DND-41 (cell line): ENCODE results near the gene NLE1.
A peak's percentile ranks its signal among the peaks of the same experiment; 100 is the strongest.

Experiments
- ATAC-seq: fragments of 200-7000 bp; cut with Tn5 transposase; 3 replicates; pipeline ENCODE4 v1.9.1; 2021; ENCODE audit warnings: low read depth; ENCODE audit not compliant: insufficient read depth
- DNase-seq: peaks from one replicate; pipeline ENCODE4 v3.0.0-alpha.2; 2020
- H2AFZ ChIP-seq: 2 replicates; pipeline ENCODE4 v1.6.0; 2012; ENCODE audit warnings: low read depth, low read length
- H3K27ac ChIP-seq: 2 replicates; pipeline ENCODE4 v1.5.1; 2012; ENCODE audit warnings: low read length, inconsistent platforms
- H3K27me3 ChIP-seq: fragments of 200-600 bp; sonication (generic); 2 replicates; pipeline ENCODE4 v1.6.0; 2012; ENCODE audit warnings: low read length, mild to moderate bottlenecking, inconsistent platforms; ENCODE audit not compliant: insufficient read depth, poor library complexity
- H3K36me3 ChIP-seq: 2 replicates; pipeline ENCODE4 v1.5.1; 2012; ENCODE audit warnings: low read length, inconsistent platforms; ENCODE audit not compliant: insufficient read depth
- H3K4me1 ChIP-seq: 2 replicates; pipeline ENCODE4 v1.5.1; 2012; ENCODE audit warnings: mild to moderate bottlenecking, low read length; ENCODE audit not compliant: insufficient read depth
- H3K4me2 ChIP-seq: 2 replicates; pipeline ENCODE4 v1.6.0; 2012; ENCODE audit warnings: mild to moderate bottlenecking, moderate library complexity, low read length, inconsistent platforms; ENCODE audit not compliant: insufficient read depth
- H3K4me3 ChIP-seq, 2 experiments: fragments of 200-600 bp in 1 of 2; shearing (Covaris generic) in 1 of 2; 2 replicates each; pipeline ENCODE4 v1.5.1; 2012 to 2016; ENCODE audit warnings: inconsistent platforms in 2 of 2, low read length in 2 of 2, mild to moderate bottlenecking in 2 of 2, low read depth in 1 of 2, moderate library complexity in 1 of 2
- H3K79me2 ChIP-seq: 2 replicates; pipeline ENCODE4 v1.6.0; 2012; ENCODE audit warnings: low read length, inconsistent platforms; ENCODE audit not compliant: insufficient read depth
- H3K9ac ChIP-seq: 2 replicates; pipeline ENCODE4 v1.6.0; 2012; ENCODE audit warnings: low read depth, mild to moderate bottlenecking, inconsistent platforms, low read length, moderate library complexity
- H3K9me3 ChIP-seq: 2 replicates; pipeline ENCODE4 v1.5.1; 2012; ENCODE audit warnings: low read length, moderate library complexity, mild to moderate bottlenecking, inconsistent platforms; ENCODE audit not compliant: insufficient read depth, severe bottlenecking
- H4K20me1 ChIP-seq: 2 replicates; pipeline ENCODE4 v1.6.0; 2012; ENCODE audit warnings: low read length; ENCODE audit not compliant: insufficient read depth
- CTCF ChIP-seq: IDR thresholded peaks from 2 replicates; pipeline ENCODE4 v1.5.1; 2012; ENCODE audit warnings: borderline replicate concordance, low read length, moderate library complexity, mild to moderate bottlenecking; ENCODE audit not compliant: poor library complexity, severe bottlenecking; ENCODE audit errors: extremely low read depth
- EZH2 ChIP-seq: IDR thresholded peaks from 3 replicates; pipeline ENCODE4 v1.6.1; 2012; ENCODE audit warnings: borderline replicate concordance, low read depth, mild to moderate bottlenecking, moderate library complexity, low read length, inconsistent platforms; ENCODE audit not compliant: severe bottlenecking

Gene NLE1

GRCh38 chr17:35129154-35129972 is 12.7 kb downstream of the NLE1 start:
- no peak for TF ChIP-seq CTCF
- TF ChIP-seq EZH2 = no peak
- Histone ChIP-seq H3K9ac (no peak overlapping the region), H3K36me3 (peaks cover 42% of the 10 kb centered on the region), H2AFZ (no peak overlapping the region), H3K79me2 (no peaks in the 10 kb centered on the region), H3K9me3 (no peaks in the 10 kb centered on the region), H3K4me2 (no peak overlapping the region), H3K4me3 (no peak overlapping the region), H4K20me1 (peaks cover 17% of the 10 kb centered on the region), H3K4me1 (no peaks in the 10 kb centered on the region), H3K27ac (no peak overlapping the region), H3K27me3 (no peaks in the 10 kb centered on the region)
- peak; percentile 40 for ATAC-seq
- DNase-seq = no peak

- H3K27me3 ChIP-seq = no peaks in the 10 kb centered on the region
- no peak overlapping the region for H3K4me2 ChIP-seq
- H3K4me3 ChIP-seq = no peak overlapping the region
- no peak for ATAC-seq
- H3K79me2 ChIP-seq = no peaks in the 10 kb centered on the region
- H2AFZ ChIP-seq = no peak overlapping the region
- H4K20me1 ChIP-seq = peaks cover 13% of the 10 kb centered on the region
- H3K36me3 ChIP-seq = peaks cover 28% of the 10 kb centered on the region
- no peak for TF ChIP-seq EZH2
- no peak for TF ChIP-seq CTCF
- H3K9me3 ChIP-seq = no peaks in the 10 kb centered on the region
- H3K9ac ChIP-seq = no peak overlapping the region
- DNase-seq = no peak
- H3K4me1 ChIP-seq = no peaks in the 10 kb centered on the region
- H3K27ac ChIP-seq = no peak overlapping the region
Observed at GRCh38 chr17:35127751-35128514, 14.2 kb downstream of the NLE1 start.

- Histone ChIP-seq H3K4me3 (no peak within 1 kb of the TSS), H2AFZ (peak within 1 kb of the TSS; percentile 42; the same call in 1 of the 2 replicates), H3K27ac (no peak within 1 kb of the TSS), H3K4me2 (peak within 1 kb of the TSS; percentile 77), H4K20me1 (no peaks in the 10 kb centered on the region), H3K9ac (peak within 1 kb of the TSS; percentile 85), H3K4me1 (peaks cover 41% of the 10 kb centered on the region), H3K9me3 (no peaks in the 10 kb centered on the region), H3K36me3 (peaks cover 15% of the 10 kb centered on the region), H3K79me2 (peaks cover 36% of the 10 kb centered on the region), H3K27me3 (no peaks in the 10 kb centered on the region)
- TF ChIP-seq CTCF (no peak), EZH2 (no peak)
- no peak for ATAC-seq
- DNase-seq = no peak
Observed at GRCh38 chr17:35121315-35121714, 20.8 kb downstream of the NLE1 start, which contains the start of gene FNDC8. Gene FNDC8 (plus strand): TSS chr17:35121615. CDS start chr17:35121694, 79 bp downstream.
